HG02870 (cell line): Measurements from ENCODE around the gene IFTAP.

Experiments used
- ATAC-seq: cut with Tn5 transposase; IDR thresholded peaks from one replicate; pipeline ENCODE4 v1.9.1; 2021; ENCODE audit warnings: mild to moderate bottlenecking, moderate library complexity; ENCODE audit not compliant: unreplicated experiment

The IFTAP gene

DNA sequence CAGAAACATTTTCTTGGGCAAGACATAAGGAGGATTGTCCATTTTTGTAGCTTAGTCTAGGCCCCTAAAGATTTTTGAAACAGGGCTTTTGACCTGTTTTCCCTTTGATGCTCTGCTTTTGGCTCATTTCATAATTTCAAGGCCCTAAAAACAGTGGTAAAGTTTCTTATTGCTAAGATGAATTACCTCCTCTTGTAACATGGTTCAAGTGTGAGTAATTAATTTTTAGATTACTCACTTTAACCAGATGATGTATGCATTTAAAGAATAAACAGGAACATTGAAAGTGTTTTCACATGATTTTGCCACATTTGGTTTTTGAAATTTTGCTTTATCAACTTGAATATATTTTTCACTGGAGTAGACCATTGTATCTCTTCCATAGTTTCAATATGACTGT, 2.6 kb downstream of the IFTAP start:
- no peak for ATAC-seq

DNA sequence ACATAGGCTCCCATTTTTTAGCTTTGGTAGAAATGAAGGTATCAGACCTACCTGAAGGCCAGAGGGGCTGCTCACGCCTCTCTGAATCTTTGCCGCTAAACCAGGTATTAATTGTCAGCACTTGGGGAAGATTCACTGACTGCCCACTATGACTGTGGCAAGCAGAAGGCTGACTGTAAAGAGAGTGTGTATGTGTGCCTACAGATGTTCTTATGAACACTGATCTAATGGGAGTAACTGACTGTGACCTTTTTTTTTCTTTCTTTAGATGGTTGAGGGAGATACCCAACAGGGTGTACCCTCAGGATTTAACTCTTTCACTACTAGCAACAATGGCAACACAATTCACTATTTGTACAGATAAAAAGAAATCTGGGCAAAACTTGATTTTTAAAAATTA, 3.7 kb downstream of the IFTAP start, which contains the start of gene RAG2:
TSS of gene RAG2 (minus strand) at position 186 of the 400 bp plus-strand sequence. CDS start 4,068 bp downstream, outside the sequence.
- no peak for ATAC-seq

DNA sequence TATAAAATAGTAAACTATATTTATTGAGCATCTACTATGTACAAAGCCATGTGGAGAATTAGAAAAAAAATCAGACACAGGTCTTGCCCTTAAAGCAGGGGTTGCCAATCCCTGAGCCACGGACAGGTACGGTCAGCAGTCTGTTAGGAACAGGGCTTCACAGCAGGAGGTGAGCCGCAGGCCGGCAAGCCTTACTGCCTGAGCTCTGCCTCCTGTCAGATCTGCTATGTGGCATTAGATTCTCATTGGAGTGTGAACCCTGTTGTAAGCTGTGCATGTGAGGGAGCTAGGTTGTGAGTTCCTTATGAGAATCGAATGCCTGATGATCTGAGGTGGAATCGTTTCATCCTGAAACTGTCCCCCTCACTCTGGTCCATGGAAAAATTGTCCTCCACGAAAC, 5.9 kb downstream of the IFTAP start:
- ATAC-seq = no peak

DNA sequence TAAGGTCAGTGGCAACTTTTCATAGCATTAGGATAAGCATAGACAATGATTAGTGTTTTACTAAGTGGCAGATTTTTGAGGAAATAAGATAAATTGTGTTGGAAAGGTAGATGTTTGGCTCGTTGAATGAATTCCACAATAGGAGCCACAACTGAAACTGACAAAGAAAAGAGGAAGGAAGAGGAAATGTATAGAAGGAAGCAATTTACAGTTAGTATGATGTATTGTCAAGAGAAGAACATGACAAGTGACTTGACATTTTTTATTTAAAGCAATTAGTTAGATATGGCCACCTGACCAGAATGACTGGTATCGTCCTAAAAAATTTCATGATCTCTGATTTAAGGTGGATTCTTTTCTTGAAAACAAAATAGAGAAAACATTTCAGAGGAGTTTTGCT, 6.9 kb downstream of the IFTAP start:
- no peak for ATAC-seq

DNA sequence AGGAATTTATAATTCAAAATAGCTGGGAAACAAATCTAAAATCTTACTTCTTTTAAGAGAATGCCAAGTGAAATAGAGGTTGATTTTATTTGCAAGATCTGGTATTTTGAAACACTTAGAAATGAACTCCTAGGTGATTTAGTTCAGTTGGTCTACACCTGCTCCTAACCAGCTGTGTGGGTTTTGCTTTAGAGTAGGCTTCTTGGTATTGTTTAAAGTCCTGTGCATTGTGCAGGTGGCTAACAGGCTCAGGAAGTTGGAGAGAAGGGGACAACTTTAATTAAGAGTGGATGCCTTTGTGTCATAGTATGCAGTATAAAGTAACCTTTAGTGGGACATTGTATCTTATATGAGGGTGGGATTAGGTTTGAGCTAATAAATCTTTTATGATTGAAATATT, 7.8 kb downstream of the IFTAP start:
- ATAC-seq = no peak

DNA sequence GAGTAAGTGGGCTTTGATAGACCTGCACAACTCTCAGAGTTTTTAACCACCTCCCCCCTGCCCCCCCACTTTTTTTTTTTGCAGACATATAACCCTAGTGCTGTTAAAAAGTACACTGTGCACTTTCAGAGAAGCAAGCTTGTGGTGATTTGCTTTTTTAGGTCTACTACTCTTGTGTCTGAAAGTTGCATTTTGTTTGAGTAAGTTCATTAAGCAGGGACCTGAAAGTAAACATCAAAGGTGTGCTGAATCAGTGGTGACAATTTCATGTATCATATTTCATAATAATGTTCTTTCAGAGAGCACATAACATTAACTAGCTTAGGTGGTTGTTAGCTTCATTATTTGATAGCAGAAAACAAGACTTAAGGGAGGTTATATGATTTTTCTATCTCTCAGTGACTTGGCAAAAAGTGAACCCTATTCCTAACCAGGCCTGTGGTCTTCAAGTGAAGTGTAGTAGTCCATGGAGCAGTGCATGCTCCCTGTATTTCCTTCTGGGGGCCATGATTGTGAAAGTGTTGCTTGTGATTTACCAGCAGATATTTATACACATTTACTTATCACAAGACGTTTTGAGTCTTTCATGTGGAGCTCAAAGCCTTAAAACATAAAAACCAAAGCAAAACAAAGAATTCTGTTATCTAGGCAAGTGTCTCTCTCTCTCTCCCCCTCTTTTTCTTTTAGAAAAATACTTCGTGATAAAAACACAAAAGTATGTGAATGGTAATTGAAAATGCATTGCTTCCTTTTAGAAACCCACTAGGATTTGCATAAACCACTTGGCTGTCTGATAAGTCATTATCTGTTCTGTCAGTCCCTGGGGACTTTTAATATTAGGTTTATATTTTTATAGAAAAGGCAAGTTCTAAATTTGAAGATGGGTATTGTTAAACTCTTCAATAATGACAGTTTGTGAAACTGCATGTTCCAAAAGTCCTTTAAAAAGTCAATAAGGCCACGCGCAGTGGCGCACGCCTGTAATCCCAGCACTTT, 11.2 kb downstream of the IFTAP start:
- ATAC-seq = peak; percentile 56

DNA sequence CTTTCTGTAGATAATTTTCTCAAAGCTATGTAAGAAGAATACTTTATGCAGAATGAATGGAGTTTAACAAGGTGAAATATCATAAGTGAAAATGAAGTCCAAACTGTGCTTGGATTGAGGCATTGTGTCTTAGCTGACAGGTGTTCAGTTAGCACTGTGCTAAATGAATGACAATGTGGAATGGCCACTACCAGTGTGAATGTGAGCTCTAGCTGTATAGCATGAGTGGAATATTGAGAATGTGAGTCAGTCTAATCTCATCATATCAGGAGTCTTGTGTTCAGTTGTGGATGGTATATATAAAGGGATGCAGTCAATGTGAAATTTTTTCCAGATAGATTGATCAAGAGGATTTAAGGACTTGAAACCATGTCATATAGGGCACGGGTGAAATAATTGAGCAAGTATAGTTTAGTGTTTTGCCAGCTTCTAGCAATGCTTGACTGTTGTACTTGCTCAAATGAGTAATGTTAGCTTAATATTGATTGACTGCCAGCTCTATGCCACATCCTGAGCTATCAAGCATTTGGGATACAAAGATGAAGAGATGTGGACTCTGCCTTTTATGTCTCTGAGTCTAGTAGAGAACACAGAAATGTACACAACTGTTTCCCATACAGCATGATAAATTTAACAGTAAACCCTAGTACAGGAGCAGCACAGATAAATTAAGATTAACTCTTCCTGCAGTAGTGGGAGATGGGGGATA, 14.3 kb downstream of the IFTAP start:
- no peak for ATAC-seq

DNA sequence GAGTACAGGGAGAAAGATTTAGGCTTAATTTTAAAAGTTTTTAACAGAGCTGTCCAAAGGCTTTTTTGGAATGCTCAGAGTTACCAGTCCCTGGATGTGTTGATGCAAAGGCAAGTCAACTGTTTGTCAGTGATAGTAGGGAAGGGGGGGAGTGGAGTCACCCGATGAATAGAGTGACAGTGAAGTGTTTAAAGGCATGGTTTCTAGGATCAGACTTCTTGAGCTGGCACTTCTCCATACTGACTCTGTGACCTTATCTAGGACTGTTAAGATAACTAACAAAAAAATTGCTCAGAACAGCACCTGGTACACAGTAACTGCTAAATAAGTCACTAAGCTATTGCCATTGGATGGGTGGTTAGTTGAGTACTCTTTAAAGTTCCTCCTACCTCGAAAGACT, 15.1 kb downstream of the IFTAP start:
- no peak for ATAC-seq

DNA sequence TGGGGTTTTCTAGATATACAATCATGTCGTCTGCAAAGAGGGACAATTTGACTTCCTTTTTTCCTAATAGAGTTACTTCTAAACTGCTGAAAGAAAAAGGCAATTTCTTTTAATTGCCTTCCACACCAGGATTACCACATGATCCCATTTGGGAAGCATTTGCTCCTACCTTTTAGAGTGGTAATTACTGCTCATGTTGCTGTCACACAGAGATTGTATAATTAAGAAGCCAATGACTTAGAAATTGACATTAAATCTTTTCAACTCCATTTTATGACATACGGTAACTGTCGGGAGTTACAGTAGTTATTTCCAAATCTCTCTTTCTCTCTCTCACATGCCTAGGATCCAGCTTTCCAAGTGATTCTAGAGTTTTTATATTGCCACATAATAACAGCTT, 21.5 kb downstream of the IFTAP start:
- ATAC-seq = no peak

DNA sequence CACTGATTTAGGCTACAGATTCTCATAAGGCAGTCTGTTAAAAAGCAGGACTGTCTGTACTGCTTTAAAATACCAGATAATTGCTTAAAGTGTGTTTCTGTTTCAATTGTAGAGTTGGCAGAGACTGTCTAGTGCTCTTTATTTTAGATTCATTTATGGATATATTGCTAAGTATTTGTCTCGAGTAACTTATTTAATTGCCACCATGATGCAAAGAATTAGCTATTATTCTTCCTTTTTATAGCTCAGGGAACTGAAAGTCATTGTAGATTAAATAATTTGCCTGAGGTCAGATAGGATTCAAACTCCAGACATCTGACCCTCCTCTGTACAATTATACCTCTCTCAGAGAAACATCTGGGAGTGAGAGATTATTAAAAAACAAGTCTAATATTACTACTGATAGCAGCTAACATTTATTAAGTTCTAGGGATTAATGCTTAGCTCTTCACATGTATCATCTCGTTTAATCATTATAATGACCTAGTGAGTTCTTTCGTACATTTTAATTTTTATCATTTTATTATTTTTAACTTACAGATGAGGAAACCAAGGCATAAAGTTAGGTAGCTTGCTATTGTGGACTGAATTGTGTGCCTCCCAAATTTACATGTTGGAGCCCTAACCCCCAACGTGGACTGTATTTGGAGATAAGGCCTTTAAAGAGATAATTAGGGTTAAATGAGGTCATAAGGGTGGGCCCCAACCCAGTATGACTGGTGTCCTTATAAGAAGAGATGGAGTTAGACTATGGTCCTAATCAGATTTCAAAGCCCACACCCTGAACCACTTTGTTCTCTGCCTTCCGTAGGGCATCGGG, 23.5 kb downstream of the IFTAP start:
- no peak for ATAC-seq

DNA sequence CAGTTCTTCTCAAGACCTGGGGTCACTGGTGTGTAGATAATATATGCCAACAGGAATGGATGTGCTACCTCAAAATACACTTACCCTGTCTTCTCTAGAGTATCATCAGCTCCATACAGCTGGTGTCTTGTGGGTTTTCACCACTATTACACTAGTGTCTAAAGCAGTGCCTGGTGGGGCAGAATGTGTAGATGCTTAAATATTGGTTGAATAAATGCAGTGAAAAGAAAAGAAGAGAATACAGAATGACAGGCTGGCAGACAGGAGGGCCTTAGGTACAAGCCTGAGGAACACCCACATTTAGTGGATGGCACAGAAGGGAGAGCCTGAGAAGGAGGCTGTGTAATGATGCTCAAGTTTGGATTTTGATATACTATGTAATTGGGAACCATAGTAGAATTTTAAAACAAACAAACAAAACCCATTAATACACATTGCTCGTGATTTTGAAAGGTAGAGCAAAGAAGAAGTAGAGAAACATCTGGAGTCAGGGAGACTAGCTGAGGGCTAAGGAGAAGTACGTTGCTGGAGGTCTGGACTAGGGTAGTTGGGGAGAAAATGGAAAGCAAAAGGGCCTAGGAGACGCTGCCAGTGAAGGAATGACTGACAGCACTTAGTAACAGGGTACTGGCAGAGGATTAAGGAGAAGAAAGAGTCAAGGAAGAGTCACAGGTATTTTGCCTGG, 24.2 kb downstream of the IFTAP start:
- ATAC-seq = peak; percentile 24

DNA sequence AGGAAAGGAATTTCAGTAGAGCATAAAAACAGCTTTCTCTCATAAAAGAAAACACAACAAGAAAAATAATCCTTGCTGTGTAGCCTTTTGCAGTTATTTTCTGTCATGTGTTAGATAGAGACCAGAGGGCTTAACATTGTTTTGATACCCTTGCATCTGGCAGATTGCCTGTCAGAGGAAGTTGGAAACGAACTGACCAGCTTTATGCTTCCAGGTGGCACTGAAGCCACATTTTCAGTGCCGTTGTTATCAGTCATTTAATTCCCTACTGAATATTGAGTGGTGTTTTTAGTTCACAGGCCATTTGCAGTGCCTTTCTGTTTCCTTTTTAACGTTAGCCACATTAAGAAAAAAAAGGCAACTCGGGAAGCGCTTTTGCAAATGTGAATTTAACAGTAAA, 25.2 kb downstream of the IFTAP start:
- ATAC-seq = no peak

DNA sequence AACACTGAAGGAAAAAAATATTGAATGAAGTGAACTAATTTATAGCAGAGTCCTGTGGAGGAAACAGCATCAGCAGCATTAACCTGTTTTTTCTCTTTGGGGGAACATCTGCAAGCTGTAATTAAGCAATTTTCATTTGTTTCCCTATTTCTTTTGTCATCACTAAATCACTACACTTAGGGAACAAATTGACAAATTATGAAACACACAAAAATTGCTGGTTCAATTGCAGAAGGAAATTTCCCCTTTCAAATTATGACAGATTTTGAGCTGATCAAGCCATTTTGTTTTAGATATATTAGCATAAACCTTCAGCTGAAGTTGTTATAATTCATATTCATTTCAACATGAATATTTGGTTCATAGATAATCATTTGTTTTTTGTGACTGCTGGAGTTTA, 25.9 kb downstream of the IFTAP start:
- ATAC-seq = no peak

DNA sequence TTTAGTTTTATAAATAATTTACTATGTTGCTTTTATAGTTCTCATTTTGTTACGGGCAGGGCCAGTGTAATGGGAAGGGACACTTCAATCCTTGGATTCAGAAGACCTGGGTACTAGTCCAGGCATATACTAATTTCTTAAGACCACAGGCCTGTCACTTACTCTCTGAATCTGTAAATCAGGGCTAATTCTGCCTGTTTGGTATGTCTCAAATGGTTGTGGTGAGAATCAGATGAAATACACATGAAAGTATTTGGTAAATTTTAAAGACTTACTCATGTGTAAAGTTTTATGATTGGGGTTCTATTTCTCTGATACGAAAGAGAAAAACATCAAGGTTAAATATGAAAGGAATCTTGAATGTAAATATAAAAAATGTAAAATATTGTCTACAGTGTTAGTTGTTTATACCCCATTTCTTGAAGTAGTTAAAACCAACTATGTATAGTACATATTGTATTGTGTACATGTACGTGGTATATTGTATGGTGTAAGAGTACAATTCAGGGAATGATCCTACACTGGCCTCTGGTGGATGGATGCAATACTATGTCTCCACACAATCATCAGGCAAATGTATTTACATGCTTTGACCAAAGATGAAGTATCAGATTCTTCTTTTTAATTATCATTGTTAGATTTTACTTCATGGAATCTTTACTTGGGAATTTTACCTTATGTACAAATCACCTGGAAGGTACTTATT, 28.3 kb downstream of the IFTAP start:
- peak; percentile 71 for ATAC-seq

DNA sequence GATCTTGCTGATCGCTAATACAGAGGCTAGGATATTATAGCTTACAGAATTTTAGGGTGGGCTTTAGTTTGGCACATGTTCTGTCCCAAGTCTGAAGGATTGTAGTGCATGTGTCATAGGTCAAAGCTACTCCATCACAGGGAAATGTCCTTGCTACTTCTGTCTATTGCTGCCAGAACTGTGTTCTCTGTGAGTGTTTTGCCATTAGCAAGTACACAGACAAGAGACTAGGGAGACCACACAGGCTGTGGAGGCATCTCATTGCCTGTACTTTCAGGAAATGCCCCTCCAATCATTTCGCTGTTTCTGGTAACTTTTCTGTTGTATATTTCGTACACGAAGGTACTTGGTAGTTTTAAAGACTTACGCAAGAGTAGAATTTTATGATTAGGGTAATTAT, 29.2 kb downstream of the IFTAP start:
- ATAC-seq = no peak

DNA sequence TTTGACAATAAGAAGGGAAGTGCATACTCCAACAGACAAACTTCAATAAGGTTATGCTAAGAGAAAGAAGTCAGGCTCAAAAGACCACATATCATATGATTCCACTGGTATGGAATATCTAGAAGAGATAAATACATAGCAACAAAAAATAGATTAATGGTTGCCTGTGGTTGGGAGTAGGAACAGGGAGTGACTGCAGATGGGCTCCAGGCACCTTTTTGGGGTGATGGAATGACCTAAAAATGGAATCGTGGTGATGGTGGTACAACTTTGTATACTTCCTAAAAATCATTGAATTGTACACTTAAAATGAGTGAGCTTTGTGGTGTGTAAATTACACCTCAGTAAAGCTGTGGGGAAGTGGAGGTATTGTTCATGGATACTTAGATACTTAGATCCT, 32.7 kb downstream of the IFTAP start:
- no peak for ATAC-seq

DNA sequence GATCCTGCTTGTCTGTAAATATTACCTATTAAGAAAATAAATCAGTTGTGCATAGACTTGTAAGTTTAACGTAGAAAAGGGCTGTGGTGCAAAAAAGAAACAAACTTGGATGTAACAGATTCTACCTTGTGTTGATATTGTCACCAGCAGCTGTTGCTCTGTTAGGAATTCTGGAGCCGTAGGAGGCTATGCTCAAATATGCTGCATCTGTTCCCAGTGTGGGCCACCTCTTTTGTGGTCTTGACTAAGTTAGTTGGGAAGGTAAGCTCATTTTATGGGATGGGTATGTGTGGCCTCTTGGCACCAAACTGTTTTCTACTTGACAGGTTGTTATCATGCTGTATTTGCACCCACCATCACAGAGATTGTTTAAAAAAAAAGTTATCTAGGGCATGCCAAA, 33.2 kb downstream of the IFTAP start:
- ATAC-seq = no peak

DNA sequence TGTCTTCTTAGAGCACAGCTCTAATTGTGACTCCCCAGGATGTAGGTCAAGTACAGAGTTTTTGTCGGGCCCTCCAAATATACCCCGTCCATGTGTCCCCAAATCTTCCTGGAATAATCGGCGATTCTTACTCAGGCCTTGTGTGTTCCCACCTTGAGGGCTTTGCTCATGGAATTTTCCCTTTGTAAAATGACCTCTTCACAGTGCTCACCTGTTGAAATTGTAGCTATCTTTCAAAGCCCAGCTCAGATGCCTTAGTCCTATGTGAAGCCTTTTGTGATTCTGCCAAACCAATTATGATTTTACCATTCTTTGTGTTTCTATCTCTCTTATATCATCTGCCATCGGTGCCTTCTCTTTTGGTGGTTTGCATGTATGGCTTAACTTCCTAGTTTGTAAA, 33.8 kb downstream of the IFTAP start:
- no peak for ATAC-seq

DNA sequence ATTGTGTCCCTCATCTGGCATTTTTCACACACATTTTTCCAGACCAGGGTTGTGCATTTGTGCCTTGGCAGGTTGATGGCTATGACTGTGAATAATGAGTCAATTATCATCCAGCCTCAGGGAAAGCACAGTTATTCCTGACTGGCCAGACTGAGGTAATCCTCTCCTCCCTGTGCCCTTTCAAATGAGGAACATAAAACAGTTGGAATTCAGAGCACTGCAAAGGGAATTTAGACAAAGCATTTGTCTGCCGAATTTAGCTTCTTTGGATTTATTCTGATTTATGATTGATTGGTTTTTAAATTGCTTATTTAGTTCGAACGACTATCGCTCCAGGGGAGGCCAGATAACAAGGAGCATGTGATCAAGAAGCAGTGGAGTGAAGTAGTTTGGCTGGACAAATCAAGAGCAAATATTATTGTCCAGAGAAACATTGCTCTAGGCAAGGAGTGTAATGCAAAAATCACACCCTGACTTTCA, 34.5 kb downstream of the IFTAP start:
- ATAC-seq = no peak

DNA sequence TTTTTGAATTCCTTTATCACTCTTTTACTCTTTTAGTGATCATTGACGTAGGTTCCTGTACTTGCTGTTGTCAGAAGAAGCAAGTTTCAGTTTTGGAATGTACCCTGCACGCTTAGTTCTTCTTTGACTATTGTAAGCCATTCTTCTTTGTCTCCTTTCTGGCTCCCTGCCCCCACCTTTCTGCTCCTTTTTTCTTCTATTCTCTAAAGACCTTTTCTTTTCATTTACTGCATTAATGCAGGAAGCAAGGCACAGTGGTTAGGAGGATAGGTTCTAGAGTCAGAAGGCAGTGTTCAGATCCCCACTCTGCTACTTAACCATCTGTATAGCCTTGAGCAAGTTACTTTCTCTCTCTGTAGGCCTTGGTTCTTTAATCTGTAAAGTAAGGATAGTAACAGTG, 37.5 kb downstream of the IFTAP start:
- ATAC-seq = peak; percentile 92
